Left kidney (tissue), 8 donors: Measurements from ENCODE around the gene SSC4D. TPM values are rescaled to one million over a fixed set of nuclear protein-coding genes. Genes with fewer than 3 reads are reported as not detected.
"Not testable (repeated sequence)": the region's sequence is repeated elsewhere in the genome, so short reads cannot be mapped to it uniquely, and the experiment has no call there.

ENCODE experiments used
- DNase-seq: peaks from one replicate; pipeline ENCODE4 v3.0.0-alpha.2; 2013
- long read RNA-seq, 8 donors: transcript quantifications; one replicate each; lab custom pipeline, GENCODE V29; 2026
- polyA plus RNA-seq: library from polyadenylated mRNA; unstranded; fragments of 120-200 nt; gene quantifications from one replicate; pipeline ENCODE4 v1.2.1, GENCODE V29; 2013; ENCODE audit not compliant: insufficient read length

SSC4D gene
- 4.3 TPM for polyA plus RNA-seq
- long read RNA-seq, donor 1, partial matches to known transcripts = 6 of 7 reads
- long read RNA-seq, donor 1, other reads (novel, unspliced or antisense) = 0 of 7 reads
- long read RNA-seq, donor 2, partial matches to known transcripts = 0 of 1 reads
- long read RNA-seq, donor 2, other reads (novel, unspliced or antisense) = 0 of 1 reads
- long read RNA-seq, donor 3, partial matches to known transcripts = 0 of 2 reads
- long read RNA-seq, donor 3, other reads (novel, unspliced or antisense) = 0 of 2 reads
- long read RNA-seq, donor 4 = 0 reads
- long read RNA-seq, donor 5 = 0 reads
- long read RNA-seq, donor 6 = 0 reads
- long read RNA-seq, donor 7 = 0 reads
- long read RNA-seq, donor 8 = 0 reads

DNA sequence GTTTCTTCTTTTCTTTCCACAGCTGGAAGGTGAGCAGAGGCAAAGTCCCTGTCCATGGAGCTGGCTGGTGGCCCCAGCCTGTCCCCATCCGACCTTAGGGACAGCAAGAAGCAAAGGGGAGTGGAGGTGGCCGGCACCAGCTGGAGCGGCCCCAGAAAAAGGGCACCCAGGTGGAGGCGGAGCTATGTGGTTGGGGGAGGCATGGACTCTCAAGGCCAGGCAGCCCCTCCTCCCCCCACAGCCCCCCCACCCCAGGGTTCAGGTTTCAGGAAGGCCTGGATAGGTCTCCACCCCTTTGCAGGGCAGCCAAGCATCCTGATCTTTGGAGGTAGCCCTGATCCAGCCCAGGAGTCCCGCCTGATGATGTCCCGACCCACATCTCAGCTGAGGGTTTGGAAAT is at the start of gene SSC4D:
SSC4D (minus strand) TSS at position 161 of the 400 bp plus-strand sequence. CDS start 5,258 bp downstream, outside the sequence.
- peak; percentile 74 for DNase-seq

GRCh38 chr7:76458504-76458903 is 49.0 kb upstream of the SSC4D start:
- not testable (repeated sequence) for DNase-seq

- not testable (repeated sequence) for DNase-seq
These were observed 47.5 kb upstream of the SSC4D start for GRCh38 chr7:76457017-76457416.

DNA sequence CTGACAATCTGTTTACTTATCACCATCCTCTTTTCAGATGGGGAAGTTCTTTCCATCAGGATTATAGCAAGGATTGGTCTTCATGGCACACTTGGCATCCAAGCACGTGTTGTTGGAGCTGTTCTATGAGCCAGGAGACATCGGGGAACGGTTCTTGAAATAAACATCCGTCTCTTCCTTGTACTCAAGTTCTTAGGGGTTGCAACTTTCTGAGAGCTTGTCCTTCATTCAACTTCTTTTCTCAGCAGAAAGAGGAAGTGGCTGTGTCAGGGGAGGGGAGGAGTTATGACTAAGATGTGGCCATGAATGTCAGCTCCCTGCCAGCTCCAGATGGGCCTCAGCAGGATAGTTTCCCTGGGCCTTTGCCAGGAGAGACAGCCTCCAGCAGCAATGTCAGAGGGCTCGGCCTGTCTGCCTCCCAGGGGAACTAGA is 36.1 kb upstream of the SSC4D start:
- not testable (repeated sequence) for DNase-seq

DNA sequence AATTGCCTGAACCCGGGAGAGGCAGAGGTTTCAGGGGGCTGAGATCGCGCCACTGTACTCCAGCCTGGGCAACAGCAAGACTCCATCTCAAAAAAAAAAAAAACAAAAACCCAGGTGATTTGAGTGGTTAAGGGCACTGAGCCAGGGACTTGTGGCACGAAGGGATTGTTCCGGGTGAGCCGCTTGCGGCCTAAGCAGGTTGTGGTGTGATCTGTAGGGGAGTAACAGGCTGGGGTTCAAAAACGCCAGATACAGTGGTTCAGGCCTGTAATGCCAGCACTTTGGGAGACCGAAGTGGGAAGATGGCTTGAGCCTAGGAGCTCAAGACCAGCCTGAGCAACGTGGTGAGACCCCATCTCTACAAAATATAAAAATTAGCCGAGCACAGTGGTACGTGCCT is 34.3 kb upstream of the SSC4D start:
- not testable (repeated sequence) for DNase-seq

- not testable (repeated sequence) for DNase-seq
These were observed 33.4 kb upstream of the SSC4D start for GRCh38 chr7:76442664-76443446.

DNA sequence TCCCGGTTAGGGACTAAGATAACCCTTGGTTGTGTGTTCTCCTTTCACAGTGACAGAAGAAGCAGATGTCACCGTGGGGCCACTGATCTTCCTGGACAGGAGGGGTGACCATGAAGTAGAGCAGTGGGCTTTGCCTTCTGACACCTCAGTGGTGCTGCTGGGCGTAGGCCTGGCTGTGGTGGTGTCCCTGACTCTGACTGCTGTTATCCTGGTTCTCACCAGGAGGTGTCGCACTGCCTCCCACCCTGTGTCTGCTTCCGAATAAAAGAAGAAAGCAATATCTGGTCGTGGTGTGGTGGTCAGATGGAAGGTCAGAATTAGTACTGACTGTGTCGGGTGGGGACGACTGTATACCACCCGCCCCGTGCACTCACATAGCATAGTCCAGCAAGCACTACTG is 32.3 kb upstream of the SSC4D start:
- DNase-seq = not testable (repeated sequence)

DNA sequence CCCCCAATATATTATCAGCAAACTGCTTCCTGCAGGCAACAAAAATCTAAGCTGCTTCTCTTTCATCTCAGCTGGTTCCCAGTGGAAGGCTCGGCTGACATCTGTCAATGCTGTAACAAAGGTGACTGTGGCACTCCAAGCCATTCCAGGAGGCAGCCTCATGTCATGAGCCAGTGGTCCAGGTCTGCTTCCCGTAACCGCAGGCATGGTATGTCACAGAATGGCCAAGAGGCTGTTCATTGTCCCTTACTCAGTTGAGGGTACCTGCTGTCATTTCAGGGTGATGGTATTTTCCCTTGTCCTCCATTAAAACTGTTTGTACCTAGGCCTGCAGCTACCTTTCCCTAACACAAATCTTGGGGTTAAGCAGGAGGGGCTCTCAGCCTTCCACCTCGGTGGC is 30.9 kb upstream of the SSC4D start:
- DNase-seq = not testable (repeated sequence)

- not testable (repeated sequence) for DNase-seq
These were observed 29.8 kb upstream of the SSC4D start for GRCh38 chr7:76439120-76439888.

- DNase-seq = peak; percentile 74
These were observed 28.4 kb upstream of the SSC4D start for GRCh38 chr7:76437873-76438272.

DNA sequence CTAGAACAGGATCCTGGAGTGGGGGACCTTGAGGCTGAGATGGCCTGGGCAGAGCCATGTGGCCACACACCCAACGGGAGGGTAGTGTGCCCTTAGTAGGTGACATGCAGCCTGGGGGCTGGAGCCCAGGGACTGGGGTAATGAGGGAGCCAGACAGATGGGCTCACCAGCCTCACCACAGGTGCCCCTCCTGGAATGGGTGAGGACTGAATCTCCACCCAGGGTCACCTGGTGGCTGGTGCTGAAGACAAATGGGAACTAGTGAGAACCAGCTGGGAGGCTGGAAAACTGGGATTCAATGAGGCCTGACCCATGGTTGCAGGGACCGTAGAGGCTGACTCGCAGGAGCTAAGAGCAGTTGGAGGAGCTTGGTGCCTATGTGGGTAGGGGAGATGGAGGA is 21.3 kb upstream of the SSC4D start:
- DNase-seq = no peak

DNA sequence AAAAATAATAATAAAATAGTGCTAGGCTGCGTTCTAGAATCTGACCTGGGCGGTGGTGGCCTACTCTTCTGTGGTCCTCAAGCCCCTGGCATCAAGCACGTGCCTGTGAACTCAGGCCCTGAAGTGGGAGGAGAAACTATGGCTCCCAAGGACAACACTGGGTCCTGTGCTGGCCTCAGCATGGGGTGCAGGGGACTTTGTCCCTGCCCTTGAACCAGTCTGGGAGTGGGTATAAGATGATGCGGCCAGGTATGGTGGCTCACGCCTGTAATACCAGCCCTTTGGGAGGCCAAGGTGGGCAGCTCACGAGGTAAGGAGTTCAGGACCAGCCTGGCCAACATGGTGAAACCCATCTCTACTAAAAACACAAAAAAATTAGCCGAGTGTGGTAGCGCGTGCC is 20.7 kb upstream of the SSC4D start:
- no peak for DNase-seq

- DNase-seq = no peak
These were observed 19.6 kb upstream of the SSC4D start for GRCh38 chr7:76428868-76429805.

- no peak for DNase-seq
These were observed 18.8 kb upstream of the SSC4D start for GRCh38 chr7:76428149-76428823.

DNA sequence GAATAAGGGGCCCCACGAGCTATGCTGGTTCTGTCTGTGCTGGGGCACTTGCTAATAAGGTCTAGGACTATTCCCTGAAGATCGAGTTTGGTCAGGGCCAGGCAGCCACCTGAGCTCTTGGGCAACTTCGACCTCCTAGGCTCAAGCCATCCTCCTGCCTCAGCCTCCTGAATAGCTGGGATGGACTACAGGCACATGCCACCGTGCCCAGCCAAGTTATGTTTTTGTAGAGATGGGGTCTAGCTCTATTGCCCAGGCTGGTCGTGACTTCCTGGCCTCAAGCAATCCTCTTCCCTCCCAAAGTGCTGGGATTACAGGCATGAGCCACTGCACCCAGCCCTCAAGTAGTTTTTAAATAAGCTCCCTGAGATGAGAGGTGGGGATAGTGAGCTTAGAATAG is 18.1 kb upstream of the SSC4D start:
- no peak for DNase-seq

- DNase-seq = no peak
These were observed 16.7 kb upstream of the SSC4D start for GRCh38 chr7:76426246-76426645.

GRCh38 chr7:76425558-76425957 is 16.1 kb upstream of the SSC4D start:
- DNase-seq = not testable (repeated sequence)

- no peak for DNase-seq
These were observed 15.7 kb upstream of the SSC4D start for GRCh38 chr7:76425156-76425555.

DNA sequence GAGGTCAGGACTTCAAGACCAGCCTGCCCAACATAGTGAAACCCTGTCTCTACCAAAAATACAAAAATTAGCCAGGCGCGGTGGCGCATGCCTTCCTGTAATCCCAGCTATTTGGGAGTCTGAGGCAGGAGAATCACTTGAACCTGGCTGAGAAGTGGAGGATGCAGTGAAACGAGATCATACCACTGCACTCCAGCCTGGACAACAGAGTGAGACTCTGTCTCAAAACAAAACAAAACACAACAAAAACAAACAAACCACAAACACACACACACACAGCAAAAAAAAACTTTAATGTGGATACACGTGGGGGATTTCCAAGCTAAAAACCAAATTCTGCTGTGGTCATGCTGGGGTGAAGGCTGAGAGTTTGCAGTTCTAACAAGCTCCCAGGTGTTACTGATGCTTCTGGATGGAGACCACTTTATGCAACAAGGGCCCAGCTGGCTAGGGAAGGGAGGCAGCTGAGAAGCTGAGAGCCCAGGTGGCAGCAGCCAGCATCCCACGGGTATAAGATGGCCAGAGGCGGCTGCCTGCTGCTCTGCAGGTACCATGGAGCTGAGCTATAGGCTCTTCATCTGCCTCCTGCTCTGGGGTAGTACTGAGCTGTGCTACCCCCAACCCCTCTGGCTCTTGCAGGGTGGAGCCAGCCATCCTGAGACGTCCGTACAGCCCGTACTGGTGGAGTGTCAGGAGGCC is 15.1 kb upstream of the SSC4D start, which contains the start of gene ZP3:
ZP3 (plus strand) TSS at position 538 of the 699 bp plus-strand sequence; CDS start at position 553, 15 bp downstream.
- no peak for DNase-seq
